Measurements from ENCODE around the gene THADA.
A peak's percentile ranks its signal among the peaks of the same experiment; 100 is the strongest.

The THADA gene

DNA sequence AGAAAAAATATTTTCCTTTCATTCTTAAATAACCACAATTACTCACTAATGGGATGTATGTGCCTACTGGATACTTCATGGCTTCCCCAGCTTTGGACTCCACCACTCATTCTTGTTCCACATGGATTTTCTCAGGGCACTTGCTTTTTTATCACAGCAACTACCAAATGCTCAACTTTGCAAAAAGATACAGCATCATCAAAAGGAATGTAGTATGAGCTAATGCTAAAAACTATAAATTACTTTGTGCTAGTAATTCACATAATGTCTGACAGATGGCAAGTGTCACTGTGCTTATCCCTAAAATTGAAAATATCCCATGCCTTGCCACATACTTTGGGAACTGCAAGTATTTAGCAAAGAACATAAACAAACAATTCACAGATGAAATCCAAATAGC, 239.1 kb downstream of the THADA start:
- DNase-seq (ENCODE audit: low spot score in 2 of 2) (no peak), ATAC-seq (no peak)
- H3K4me3 Mint-ChIP-seq = no peak overlapping the region
- no peaks in the 10 kb centered on the region for H3K36me3 Mint-ChIP-seq
- no peaks in the 10 kb centered on the region for H3K9me3 Mint-ChIP-seq
- no peak overlapping the region for H3K27ac Mint-ChIP-seq
- H3K4me1 Mint-ChIP-seq = peaks cover 5% of the 10 kb centered on the region

DNA sequence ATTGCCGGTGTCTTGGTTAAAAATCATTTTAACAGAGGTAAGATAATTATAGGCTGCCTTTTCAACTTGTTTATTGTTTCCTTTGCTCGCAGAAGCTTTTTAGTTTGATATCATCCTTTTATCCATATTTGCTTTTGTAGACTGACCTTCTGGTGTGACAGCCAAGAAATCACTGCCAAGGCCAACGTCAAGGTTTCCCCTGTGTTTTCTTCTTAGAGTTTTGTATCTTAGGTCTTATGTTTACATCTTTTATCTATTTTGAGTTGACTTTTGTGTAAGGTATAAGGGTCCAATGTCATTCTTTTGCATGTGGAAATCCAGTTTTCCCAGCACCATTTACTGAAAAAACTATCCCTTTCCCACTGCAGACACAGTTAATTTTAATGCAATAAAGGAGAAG, 240.4 kb downstream of the THADA start:
- no peak overlapping the region for H3K4me3 Mint-ChIP-seq
- no peak for ATAC-seq

DNA sequence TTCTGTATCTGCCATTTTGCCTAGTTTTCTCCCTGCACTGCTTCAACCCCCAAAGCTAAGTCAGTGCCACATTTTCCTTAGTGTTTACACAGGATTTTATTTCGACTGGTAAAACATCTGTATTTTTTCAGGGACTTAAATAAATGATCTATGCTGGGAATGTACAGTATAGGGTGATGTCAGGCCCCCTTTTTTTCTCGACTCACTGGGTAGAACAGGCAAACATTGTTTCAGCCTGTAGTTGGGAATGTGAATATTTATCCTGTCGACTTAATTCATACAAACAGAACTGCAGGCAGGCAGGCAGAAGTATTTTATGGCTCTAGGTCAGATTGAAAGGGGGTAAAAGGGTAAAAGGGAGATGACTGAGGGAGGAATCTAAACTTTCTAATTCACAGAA, 245.9 kb downstream of the THADA start:
- Mint-ChIP-seq H3K36me3 (no peaks in the 10 kb centered on the region), H3K9me3 (no peaks in the 10 kb centered on the region), H3K4me1 (peaks cover 13% of the 10 kb centered on the region), H3K4me3 (no peak overlapping the region), H3K27ac (no peak overlapping the region)
- no peak for ATAC-seq
- DNase-seq (ENCODE audit: low spot score in 2 of 2) = no peak

More for the DNA sequence above, 240.4 kb downstream of the THADA start:
- no peaks in the 10 kb centered on the region for H3K9me3 Mint-ChIP-seq
- no peak overlapping the region for H3K27ac Mint-ChIP-seq
- DNase-seq (ENCODE audit: low spot score in 2 of 2) = no peak
- no peaks in the 10 kb centered on the region for H3K36me3 Mint-ChIP-seq
- peaks cover 7% of the 10 kb centered on the region for H3K4me1 Mint-ChIP-seq

DNA sequence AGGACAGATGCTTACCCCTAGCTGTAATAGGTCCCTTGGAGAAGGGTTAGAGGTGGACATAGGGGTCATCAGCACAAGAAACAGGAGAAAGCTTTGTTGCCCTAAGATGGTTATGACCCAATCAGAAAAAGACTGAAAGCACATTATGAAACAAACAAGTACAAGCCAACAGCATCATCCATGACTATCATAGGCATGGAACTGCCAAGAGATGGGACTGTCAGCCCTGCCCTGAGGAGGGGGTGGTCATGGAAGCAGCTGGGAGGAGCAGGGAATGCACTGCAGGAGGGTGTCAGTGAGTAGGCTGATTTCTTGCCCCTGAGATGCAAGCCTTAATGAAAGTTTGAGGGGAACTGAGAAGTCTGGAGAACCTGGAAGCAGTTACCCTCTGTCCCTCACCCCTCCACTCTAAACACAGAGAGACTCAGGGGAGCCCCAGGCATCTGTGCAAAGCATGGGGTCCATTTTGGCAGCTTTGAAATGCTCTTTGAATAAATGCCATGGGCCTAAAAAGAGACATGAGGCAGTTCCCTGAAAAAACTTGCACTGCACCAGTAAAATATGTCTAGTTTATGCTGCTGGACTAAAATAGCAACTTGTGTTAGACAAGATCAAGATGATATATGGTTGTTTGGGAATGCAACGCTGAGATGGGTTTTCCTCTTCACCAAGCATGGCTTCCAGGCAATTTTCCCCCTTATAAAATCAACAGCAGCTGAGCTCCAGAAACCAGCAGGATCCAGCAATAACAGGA, 246.8 kb downstream of the THADA start:
- Mint-ChIP-seq H3K36me3 (peaks cover 3% of the 10 kb centered on the region), H3K9me3 (no peaks in the 10 kb centered on the region), H3K4me1 (peaks cover 13% of the 10 kb centered on the region), H3K27ac (peak overlapping the region; percentile 48), H3K4me3 (no peak overlapping the region)
- no peak for ATAC-seq
- DNase-seq (ENCODE audit: low spot score in 2 of 2) = no peak

DNA sequence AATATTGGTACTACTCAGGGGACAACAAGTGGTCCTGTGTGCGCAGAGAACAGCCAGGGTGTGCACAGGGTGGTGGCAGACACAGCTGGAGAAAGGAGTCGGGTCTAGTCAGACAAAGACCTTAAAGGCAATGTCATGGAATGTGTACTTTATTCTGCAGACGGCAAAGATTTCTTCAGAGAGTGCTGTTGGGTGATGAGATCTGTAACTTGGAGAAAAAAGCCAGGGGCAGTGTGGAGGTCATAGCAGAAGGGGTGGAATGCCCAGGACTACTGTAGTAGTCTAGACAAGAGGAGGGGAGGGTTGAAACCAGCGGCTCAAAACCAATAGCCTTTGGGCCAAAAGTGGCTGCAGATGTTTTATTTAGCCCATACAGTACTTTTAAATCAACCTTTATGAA, 248.1 kb downstream of the THADA start:
- H3K27ac Mint-ChIP-seq = no peak overlapping the region
- DNase-seq (ENCODE audit: low spot score in 2 of 2) = no peak
- H3K4me1 Mint-ChIP-seq = peaks cover 13% of the 10 kb centered on the region

DNA sequence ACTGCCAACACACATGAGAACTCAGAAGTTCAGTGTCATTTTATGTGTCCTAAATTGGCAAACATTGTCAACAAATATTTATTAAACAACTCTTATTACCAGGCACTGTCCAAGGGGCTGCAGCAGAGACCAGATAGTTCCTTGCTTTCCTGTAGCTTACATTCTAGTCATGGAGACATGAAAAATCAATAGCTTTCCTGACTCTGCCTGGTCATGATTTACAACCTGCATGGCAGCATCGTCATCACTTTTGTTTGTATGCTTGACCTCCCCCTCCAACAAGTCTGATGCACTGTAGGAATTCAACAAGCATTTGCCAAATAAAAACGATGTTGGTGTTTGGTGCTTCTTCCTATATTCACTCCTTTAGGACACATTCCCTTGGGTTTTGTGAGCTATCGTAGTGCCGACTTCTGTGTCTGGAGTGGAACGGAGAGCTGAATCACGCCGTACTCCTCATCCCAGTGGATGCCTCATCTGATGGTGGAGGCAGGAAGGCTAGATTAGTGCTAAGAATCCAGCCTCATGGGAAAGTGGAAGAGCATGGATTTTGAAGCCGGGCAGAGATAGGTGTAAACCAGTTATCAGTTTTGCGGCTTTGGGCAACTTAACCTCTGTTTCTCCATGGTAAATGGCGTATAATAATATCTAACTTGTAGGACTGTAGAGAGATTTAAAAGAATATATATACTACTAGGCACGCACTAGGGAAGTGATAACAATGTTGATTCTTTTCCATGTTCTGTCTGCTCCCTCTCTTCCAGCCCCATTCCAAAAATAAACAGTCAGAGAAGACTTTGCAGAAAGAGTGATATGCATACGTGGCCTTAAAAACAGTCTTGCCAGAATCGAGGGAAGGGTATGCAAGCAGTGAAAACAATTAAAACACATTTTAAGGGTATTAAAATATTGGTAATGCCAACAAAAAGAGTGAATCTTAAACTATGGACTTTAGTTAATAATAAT, 249.0 kb downstream of the THADA start:
- Mint-ChIP-seq H3K27ac (no peak overlapping the region), H3K36me3 (peaks cover 19% of the 10 kb centered on the region)
- no peak for ATAC-seq

More for the DNA sequence above, 248.1 kb downstream of the THADA start:
- Mint-ChIP-seq H3K36me3 (peaks cover 14% of the 10 kb centered on the region), H3K4me3 (no peak overlapping the region), H3K9me3 (no peaks in the 10 kb centered on the region)
- no peak for ATAC-seq

DNA sequence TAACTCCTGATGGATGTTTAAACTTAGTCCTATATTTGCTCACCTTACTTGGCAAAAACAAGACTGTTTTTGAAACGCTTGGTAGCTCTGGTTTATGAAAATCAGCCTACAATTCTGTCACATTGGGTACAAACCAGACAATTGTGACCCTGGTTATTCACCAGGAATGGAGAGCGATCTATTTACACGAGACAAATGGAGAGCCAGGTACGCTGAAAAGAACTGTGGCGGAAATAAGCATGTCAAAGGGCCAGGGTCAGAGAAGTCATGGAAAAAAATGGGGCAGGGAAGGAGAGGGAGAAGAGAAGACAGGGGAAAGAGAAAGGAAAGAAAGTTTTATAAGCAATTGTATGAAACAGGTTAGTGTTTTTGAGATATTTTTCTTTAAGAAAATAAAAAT, 250.0 kb downstream of the THADA start:
- DNase-seq (ENCODE audit: low spot score in 2 of 2) = no peak
- Mint-ChIP-seq H3K36me3 (peaks cover 19% of the 10 kb centered on the region), H3K4me1 (peaks cover 6% of the 10 kb centered on the region), H3K9me3 (no peaks in the 10 kb centered on the region), H3K4me3 (no peak overlapping the region), H3K27ac (peak overlapping the region; percentile 5)
- no peak for ATAC-seq

More for the DNA sequence above, 249.0 kb downstream of the THADA start:
- Mint-ChIP-seq H3K4me1 (peaks cover 13% of the 10 kb centered on the region), H3K4me3 (no peak overlapping the region), H3K9me3 (no peaks in the 10 kb centered on the region)
- no peak for DNase-seq (ENCODE audit: low spot score in 2 of 2)

DNA sequence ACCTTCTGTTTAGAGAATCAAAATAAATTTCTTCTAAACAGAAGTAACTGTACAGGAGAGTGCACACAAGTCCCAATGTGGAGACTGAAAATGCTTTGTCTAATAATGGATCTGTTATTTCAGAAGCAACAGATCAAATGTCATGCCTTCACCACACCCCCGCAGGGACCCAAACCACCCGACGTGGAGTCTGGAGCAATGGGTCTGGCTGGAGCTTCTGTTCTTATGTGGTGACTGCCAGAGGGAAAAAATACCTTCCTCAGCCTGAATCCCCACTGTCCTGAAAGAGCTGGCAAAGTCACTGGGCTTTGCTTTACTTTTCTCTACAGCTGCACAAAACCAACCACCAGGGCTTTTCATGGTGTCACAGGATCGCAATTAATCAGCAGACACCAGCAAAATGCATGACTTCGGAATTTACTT, 250.4 kb downstream of the THADA start:
- H3K4me1 Mint-ChIP-seq = peaks cover 6% of the 10 kb centered on the region
- DNase-seq (ENCODE audit: low spot score in 2 of 2) = no peak

DNA sequence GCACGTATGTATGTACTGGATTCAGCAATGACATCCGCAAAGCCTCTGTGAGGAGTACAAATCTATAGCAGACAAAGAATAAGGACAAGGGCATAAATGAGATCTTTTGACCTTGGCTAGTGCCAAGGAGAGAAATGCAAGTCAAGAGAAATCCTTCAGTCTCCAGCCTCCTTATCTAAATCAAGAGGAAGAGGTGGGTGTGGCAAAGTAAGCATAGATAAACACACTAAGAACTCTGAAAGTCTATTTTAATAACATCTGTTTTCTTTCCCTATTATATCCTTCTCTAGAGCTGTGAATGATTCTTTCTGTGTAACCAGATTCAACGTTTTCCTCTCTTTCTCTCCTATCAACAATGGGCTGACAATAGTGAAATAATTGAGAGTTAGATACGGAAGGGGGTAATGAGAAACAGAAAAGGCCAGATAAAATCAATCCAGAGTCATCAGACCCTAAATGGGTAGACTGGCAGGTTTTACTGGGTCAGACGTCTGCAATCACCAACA, 250.9 kb downstream of the THADA start:
- Mint-ChIP-seq H3K9me3 (no peaks in the 10 kb centered on the region), H3K27ac (no peak overlapping the region), H3K36me3 (peaks cover 19% of the 10 kb centered on the region), H3K4me3 (no peak overlapping the region), H3K4me1 (peaks cover 6% of the 10 kb centered on the region)
- no peak for DNase-seq (ENCODE audit: low spot score in 2 of 2)
- no peak for ATAC-seq

More for the DNA sequence above, 250.4 kb downstream of the THADA start:
- Mint-ChIP-seq H3K4me3 (no peak overlapping the region), H3K9me3 (no peaks in the 10 kb centered on the region), H3K27ac (peak overlapping the region; percentile 5), H3K36me3 (peaks cover 19% of the 10 kb centered on the region)
- ATAC-seq = no peak

DNA sequence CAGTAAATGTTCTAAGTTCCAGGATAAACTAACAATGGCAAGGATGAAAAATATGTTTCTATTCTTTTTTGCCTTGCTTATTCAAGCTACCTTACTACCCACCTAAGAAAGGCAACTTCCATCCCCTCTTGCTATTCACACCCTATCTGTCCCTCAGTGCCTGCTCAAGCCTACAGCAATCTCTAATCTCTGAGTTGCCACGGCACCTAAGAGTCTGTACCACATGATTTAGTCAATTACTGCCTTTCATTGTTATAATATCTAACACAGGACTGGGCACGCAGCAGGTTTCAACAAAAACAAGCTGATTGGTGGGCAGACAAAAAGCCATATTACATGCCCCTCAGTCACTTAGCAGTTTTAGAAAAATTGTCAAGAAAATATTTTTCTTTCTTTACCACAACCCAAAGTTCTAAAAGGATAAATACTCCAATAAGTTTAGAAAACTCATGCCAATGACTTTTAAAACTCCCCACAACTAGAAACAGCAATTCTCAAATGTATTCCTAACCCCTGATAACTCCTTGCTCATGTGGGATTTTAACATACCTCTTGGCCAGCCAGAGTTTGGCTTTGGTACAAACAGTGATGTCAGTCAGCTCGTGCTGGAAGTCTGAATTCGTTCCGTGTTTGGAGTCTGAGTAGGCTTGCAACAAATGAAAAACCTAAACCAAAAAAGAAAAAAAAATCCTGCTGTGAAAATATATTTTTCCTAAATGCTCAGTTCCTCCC, 252.1 kb downstream of the THADA start:
- ATAC-seq (no peak), DNase-seq (ENCODE audit: low spot score in 2 of 2) (no peak)
- H3K36me3 Mint-ChIP-seq = peaks cover 19% of the 10 kb centered on the region
- H3K27ac Mint-ChIP-seq = no peak overlapping the region
- H3K4me3 Mint-ChIP-seq = no peak overlapping the region
- H3K4me1 Mint-ChIP-seq = peaks cover 6% of the 10 kb centered on the region
- H3K9me3 Mint-ChIP-seq = no peaks in the 10 kb centered on the region

DNA sequence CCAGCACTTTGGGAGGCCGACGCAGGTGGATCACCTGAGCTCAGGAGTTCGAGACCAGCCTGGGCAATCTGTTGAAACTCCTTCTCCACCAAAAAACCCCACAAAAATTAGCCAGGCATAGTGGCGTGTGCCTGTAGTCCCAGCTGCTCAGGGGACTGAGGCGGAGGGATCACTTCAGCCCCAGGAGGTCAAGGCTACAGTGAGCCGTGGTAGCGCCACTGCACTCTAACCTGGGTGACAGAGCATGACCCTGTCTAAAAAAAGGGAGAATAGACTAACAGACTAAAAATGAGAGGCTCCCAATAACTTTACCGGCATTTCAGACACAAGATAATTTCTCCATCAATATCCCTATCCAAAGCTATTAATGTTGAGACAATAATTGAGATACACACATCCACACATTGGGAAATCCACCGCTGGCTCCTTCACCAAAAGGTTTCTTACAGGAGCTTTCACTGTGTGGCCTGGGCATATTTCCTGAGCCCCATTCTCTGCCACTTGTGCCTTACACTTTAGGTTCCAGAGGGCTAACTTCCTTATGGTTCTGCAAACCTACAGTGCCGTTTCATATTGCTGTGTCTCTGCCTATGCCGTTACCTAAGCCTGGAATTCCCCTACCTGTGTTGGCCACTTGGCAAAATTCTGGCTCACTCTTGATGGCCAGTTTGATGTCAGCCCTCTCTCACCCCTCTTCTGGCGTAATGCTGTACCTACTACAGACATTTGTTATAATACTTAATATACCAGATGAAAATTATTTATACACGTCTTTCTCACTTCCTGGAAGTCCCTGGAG, 253.7 kb downstream of the THADA start:
- Mint-ChIP-seq H3K4me3 (no peak overlapping the region), H3K9me3 (no peaks in the 10 kb centered on the region), H3K27ac (peak overlapping the region; percentile 9), H3K4me1 (peaks cover 6% of the 10 kb centered on the region), H3K36me3 (peaks cover 24% of the 10 kb centered on the region)
- no peak for ATAC-seq
- no peak for DNase-seq (ENCODE audit: low spot score in 2 of 2)

DNA sequence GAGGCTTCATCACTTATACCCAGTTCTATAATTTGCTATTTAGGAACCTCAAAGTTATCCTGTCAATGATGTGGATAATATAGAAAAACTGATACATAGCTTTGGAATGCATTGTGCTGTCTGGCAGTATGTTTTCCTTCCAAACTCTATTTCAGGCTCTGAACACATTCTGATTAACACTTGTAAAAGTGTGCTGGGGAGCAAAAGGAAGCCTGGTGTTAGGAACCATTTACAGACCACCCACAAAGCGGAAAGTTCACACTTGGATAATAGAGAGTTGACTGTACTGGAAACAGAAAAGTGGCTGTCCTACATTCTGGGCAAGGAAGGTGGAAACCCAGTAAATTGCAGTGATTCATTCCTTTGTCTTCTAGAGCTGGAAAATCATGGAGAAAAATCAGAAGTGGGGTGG, 254.9 kb downstream of the THADA start:
- no peak overlapping the region for H3K4me3 Mint-ChIP-seq

DNA sequence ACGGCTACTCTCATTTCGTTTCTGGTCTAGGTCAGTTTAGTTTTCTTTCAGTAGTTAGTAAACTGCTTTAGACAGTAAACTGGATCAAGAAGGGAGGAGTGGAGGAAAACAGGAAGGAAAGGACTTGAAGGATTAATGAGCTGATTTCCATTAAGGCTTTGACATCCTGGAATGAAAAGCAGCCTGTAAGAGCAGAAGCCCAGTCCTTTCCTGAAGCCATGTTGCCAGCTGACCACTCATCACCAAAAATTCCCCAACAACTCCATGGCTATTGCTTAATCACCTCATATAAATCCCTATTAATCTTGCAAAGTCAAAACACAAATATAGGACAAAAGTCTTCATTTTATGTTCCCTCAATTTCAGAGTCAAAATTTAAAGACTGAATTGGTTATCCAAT, 255.8 kb downstream of the THADA start:
- no peaks in the 10 kb centered on the region for H3K4me1 Mint-ChIP-seq
- H3K4me3 Mint-ChIP-seq = no peak overlapping the region
- no peak for ATAC-seq
- no peaks in the 10 kb centered on the region for H3K9me3 Mint-ChIP-seq
- H3K27ac Mint-ChIP-seq = no peak overlapping the region
- peaks cover 24% of the 10 kb centered on the region for H3K36me3 Mint-ChIP-seq
- DNase-seq (ENCODE audit: low spot score in 2 of 2) = no peak

More for the DNA sequence above, 254.9 kb downstream of the THADA start:
- Mint-ChIP-seq H3K36me3 (peaks cover 24% of the 10 kb centered on the region), H3K27ac (peak overlapping the region; percentile 7), H3K9me3 (no peaks in the 10 kb centered on the region), H3K4me1 (peaks cover 4% of the 10 kb centered on the region)
- DNase-seq (ENCODE audit: low spot score in 2 of 2) = no peak
- no peak for ATAC-seq

DNA sequence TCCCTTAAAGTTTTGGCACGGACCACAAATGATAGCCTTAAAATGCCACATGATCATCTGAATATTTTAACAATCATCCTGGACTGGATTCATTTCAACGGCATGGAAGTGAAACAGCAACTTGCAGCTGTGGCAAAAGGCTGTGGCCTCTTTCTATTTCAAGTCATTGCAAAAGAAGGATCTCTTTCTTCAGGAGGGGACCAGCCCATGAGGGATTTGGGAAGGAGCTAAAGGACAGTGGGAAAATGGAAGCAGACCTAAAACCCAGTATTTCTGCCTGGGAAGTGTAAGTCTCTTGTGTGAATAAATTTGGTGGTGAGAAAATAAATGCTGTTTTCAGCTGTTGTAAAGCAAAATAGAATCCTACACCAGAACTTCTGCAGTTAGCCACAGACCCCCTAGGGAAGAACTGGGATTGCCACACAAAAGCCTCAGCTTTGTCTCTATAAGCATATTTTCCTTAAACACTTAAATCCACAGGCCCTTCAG, 262.1 kb downstream of the THADA start:
- no peak overlapping the region for H3K27ac Mint-ChIP-seq
- H3K4me1 Mint-ChIP-seq = no peaks in the 10 kb centered on the region
- ATAC-seq (no peak), DNase-seq (ENCODE audit: low spot score in 2 of 2) (no peak)
- no peak overlapping the region for H3K4me3 Mint-ChIP-seq
- no peaks in the 10 kb centered on the region for H3K9me3 Mint-ChIP-seq
- peaks cover 19% of the 10 kb centered on the region for H3K36me3 Mint-ChIP-seq

All from stimulated activated effector memory CD8-positive, alpha-beta T cell treated with anti-CD3 and anti-CD28 coated beads, Interleukin-12 subunit alpha, Interleukin-12 subunit beta, amount 100 ng/mL, for 72 hours (primary cell).